ENCODE results near the gene SORCS3. TPM values are rescaled to one million over a fixed set of nuclear protein-coding genes. Genes with fewer than 3 reads are reported as not detected.

The SORCS3 gene
- total and polyA plus RNA-seq, 7 donors: 0.15 to 1.1 (median 0.33) TPM; not detected in 2

DNA sequence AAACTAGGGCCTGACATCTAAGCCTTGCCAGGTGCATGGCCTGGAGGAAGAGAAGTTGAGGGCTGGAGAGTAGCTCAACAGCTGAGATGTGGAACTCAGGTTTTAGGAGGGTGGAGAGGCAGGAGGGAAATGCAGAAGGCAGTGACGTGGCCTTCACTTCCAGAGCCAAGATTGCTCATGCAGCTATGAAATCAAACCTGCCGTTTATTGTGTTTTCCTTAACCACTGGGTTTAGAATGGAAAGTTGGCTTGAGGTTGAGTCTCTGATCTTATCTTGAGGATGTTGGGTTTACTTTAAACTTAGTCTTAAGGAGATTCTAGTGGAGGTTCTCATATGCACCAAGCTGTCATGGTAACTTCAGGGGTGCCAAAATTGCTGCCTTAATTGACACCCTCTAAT, 178.6 kb downstream of the SORCS3 start:
- peaks cover 0 to 14% (median 6%) of the 10 kb centered on the region in 4 donors for H3K4me1 ChIP-seq
- 44 to 57% methylated on average over 2 of the region's 2 CpGs for WGBS, 2 donors
- no peaks in the 10 kb centered on the region for H3K27me3 ChIP-seq
- H3K4me3 ChIP-seq: no peak overlapping the region
- no peaks in the 10 kb centered on the region for H3K9me3 ChIP-seq
- TF ChIP-seq EP300 (IDR thresholded peaks at IDR 0.05): no peak
- no peak for TF ChIP-seq POLR2AphosphoS5 (IDR thresholded peaks at IDR 0.05)
- TF ChIP-seq, protein P1, sequence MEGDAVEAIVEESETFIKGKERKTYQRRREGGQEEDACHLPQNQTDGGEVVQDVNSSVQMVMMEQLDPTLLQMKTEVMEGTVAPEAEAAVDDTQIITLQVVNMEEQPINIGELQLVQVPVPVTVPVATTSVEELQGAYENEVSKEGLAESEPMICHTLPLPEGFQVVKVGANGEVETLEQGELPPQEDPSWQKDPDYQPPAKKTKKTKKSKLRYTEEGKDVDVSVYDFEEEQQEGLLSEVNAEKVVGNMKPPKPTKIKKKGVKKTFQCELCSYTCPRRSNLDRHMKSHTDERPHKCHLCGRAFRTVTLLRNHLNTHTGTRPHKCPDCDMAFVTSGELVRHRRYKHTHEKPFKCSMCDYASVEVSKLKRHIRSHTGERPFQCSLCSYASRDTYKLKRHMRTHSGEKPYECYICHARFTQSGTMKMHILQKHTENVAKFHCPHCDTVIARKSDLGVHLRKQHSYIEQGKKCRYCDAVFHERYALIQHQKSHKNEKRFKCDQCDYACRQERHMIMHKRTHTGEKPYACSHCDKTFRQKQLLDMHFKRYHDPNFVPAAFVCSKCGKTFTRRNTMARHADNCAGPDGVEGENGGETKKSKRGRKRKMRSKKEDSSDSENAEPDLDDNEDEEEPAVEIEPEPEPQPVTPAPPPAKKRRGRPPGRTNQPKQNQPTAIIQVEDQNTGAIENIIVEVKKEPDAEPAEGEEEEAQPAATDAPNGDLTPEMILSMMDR (IDR thresholded peaks at IDR 0.05): no peak
- TF ChIP-seq POLR2A (IDR thresholded peaks at IDR 0.05): no peak
- no peak overlapping the region for H3K27ac ChIP-seq
- no peaks in the 10 kb centered on the region for H3K36me3 ChIP-seq
- intact Hi-C loops (cut with DNase I): no loop called here
- no peak for DNase-seq

- intact Hi-C loops (cut with DNase I): no loop called here
- TF ChIP-seq POLR2AphosphoS5 (IDR thresholded peaks at IDR 0.05) (no peak), EP300 (IDR thresholded peaks at IDR 0.05) (no peak), POLR2A (IDR thresholded peaks at IDR 0.05) (no peak)
- TF ChIP-seq, protein P1 (IDR thresholded peaks at IDR 0.05): no peak
- Histone ChIP-seq H3K9me3 (peaks cover 0 to under 1% (median 0%) of the 10 kb centered on the region in 4 donors), H3K36me3 (no peaks in the 10 kb centered on the region), H3K4me1 (peaks cover 0 to 14% (median 6%) of the 10 kb centered on the region in 4 donors), H3K27me3 (no peaks in the 10 kb centered on the region), H3K4me3 (no peak overlapping the region), H3K27ac (no peak overlapping the region)
- no peak for DNase-seq
- WGBS, 2 donors: 46 to 71% methylated on average over 3 of the region's 3 CpGs
Measured at GRCh38 chr10:104822088-104822487, 181.0 kb downstream of the SORCS3 start.

- Histone ChIP-seq H3K27me3 (no peaks in the 10 kb centered on the region), H3K4me1 (peaks cover 0 to 14% (median 6%) of the 10 kb centered on the region in 4 donors), H3K36me3 (no peaks in the 10 kb centered on the region), H3K9me3 (peaks cover 0 to 4% (median 0%) of the 10 kb centered on the region in 4 donors), H3K27ac (no peak overlapping the region), H3K4me3 (no peak overlapping the region)
- DNase-seq: no peak
- TF ChIP-seq POLR2A (IDR thresholded peaks at IDR 0.05): no peak
- intact Hi-C loops (cut with DNase I): no loop called here
- 38 to 43% methylated on average over 6 of the region's 6 CpGs for WGBS, 2 donors
Measured at GRCh38 chr10:104824380-104825006, 183.4 kb downstream of the SORCS3 start.

GRCh38 chr10:104831272-104831671, 190.2 kb downstream of the SORCS3 start:
- H3K27ac ChIP-seq: no peak overlapping the region
- H3K36me3 ChIP-seq: no peaks in the 10 kb centered on the region
- peaks cover 0 to 4% (median 1%) of the 10 kb centered on the region in 4 donors for H3K9me3 ChIP-seq
- WGBS, 2 donors: 76 to 80% methylated on average over 5 of the region's 5 CpGs
- H3K27me3 ChIP-seq: peaks cover 0 to 3% (median 0%) of the 10 kb centered on the region in 3 donors
- DNase-seq: no peak
- intact Hi-C loops (cut with DNase I): no loop called here
- TF ChIP-seq POLR2A (IDR thresholded peaks at IDR 0.05) (no peak), EP300 (IDR thresholded peaks at IDR 0.05) (no peak), POLR2AphosphoS5 (IDR thresholded peaks at IDR 0.05) (no peak)
- TF ChIP-seq, protein P1 (IDR thresholded peaks at IDR 0.05): no peak
- no peak overlapping the region for H3K4me3 ChIP-seq
- H3K4me1 ChIP-seq: no peaks in the 10 kb centered on the region

- DNase-seq: no peak
- intact Hi-C loops (cut with DNase I): no loop called here
- peaks cover 0 to 3% (median 0%) of the 10 kb centered on the region in 3 donors for H3K27me3 ChIP-seq
- TF ChIP-seq, protein P1 (IDR thresholded peaks at IDR 0.05): no peak
- TF ChIP-seq EP300 (IDR thresholded peaks at IDR 0.05): no peak
- no peak for TF ChIP-seq POLR2A (IDR thresholded peaks at IDR 0.05)
- no peaks in the 10 kb centered on the region for H3K4me1 ChIP-seq
- H3K4me3 ChIP-seq: no peak overlapping the region
- no peaks in the 10 kb centered on the region for H3K36me3 ChIP-seq
- H3K9me3 ChIP-seq: peaks cover 0 to 3% (median 0%) of the 10 kb centered on the region in 4 donors
- 81 to 90% methylated on average over 1 of the region's 1 CpG for WGBS, 2 donors
- no peak overlapping the region for H3K27ac ChIP-seq
Measured at GRCh38 chr10:104834580-104834979, 193.5 kb downstream of the SORCS3 start.

All from sigmoid colon (tissue), 7 donors.